ENCODE results near the gene CACNA1C. TPM values are rescaled to one million over a fixed set of nuclear protein-coding genes. Genes with fewer than 3 reads are reported as not detected.

CACNA1C gene
- total RNA-seq, 4 donors from 2014 or later, result 1.5 to 13.5 (median 2.1) TPM

DNA sequence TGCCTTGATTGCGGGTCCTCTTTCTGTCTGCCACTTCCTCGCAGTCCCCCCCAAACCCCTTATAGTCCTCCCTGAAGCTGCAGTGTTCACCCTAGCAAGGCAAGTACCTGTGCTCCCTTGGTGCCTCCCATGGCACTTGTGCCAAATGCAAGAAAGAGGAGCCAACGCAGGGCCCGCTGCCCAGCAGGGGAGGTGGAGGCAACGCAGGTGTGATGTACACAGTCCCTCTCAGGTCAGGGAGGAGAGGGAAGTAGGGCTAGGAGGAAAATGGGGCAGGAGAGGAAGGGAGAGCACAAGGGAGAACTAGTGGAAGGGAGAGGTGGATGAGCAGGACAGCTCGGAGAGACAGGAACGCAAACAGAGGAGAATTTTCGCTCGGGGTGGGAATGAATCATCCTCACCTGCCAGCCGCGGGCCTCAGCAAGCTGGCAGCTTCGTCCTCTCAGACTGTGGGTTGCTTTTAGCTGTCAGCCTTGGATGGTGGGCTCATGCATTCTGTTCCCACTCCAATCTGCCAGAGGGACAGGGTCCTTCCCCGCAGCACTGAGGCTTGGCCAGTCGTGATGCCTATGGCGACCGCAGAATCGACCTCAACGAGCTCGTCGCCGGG is 357.0 kb downstream of the CACNA1C start:
- WGBS, 2 donors, result 74% methylated on average over 17 of the region's 21 CpGs
- Histone ChIP-seq H3K27me3 (no peaks in the 10 kb centered on the region), H3K4me3 (no peak overlapping the region), H3K9me3 (no peaks in the 10 kb centered on the region), H3K27ac (no peak overlapping the region), H3K36me3 (no peaks in the 10 kb centered on the region), H3K4me1 (no peaks in the 10 kb centered on the region)
- intact Hi-C loops (cut with DNase I), result no loop called here
- TF ChIP-seq, protein P1, sequence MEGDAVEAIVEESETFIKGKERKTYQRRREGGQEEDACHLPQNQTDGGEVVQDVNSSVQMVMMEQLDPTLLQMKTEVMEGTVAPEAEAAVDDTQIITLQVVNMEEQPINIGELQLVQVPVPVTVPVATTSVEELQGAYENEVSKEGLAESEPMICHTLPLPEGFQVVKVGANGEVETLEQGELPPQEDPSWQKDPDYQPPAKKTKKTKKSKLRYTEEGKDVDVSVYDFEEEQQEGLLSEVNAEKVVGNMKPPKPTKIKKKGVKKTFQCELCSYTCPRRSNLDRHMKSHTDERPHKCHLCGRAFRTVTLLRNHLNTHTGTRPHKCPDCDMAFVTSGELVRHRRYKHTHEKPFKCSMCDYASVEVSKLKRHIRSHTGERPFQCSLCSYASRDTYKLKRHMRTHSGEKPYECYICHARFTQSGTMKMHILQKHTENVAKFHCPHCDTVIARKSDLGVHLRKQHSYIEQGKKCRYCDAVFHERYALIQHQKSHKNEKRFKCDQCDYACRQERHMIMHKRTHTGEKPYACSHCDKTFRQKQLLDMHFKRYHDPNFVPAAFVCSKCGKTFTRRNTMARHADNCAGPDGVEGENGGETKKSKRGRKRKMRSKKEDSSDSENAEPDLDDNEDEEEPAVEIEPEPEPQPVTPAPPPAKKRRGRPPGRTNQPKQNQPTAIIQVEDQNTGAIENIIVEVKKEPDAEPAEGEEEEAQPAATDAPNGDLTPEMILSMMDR (IDR thresholded peaks at IDR 0.05), result no peak
- no peak for TF ChIP-seq POLR2A (IDR thresholded peaks at IDR 0.05)
- no peak for DNase-seq

DNA sequence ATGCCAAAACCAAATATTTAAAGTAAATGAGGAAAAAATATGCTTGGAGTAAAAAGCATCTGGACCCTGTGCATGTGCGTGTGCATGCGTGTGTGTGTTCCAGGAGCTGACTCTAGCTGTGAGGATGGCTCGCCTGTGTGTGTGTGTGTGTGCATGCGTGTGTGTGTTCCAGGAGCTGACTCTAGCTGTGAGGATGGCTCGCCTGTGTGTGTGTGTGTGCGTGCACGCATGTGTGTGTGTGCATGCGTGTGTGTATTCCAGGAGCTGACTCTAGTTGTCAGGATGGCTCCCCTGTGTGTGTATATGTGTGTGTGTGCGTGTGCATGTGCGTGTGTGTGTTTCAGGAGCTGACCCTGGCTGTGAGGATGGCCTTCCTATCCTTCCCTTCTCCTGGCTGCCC is 357.7 kb downstream of the CACNA1C start:
- Histone ChIP-seq H3K36me3 (no peaks in the 10 kb centered on the region), H3K9me3 (no peaks in the 10 kb centered on the region), H3K4me3 (no peak overlapping the region), H3K27me3 (no peaks in the 10 kb centered on the region), H3K27ac (no peak overlapping the region), H3K4me1 (no peaks in the 10 kb centered on the region)
- intact Hi-C loops (cut with DNase I), result no loop called here
- WGBS, 2 donors, result 67 to 69% methylated on average over 7 to 8 of the region's 10 CpGs
- no peak for DNase-seq
- TF ChIP-seq, protein P1 (IDR thresholded peaks at IDR 0.05), result no peak
- no peak for TF ChIP-seq POLR2A (IDR thresholded peaks at IDR 0.05)

DNA sequence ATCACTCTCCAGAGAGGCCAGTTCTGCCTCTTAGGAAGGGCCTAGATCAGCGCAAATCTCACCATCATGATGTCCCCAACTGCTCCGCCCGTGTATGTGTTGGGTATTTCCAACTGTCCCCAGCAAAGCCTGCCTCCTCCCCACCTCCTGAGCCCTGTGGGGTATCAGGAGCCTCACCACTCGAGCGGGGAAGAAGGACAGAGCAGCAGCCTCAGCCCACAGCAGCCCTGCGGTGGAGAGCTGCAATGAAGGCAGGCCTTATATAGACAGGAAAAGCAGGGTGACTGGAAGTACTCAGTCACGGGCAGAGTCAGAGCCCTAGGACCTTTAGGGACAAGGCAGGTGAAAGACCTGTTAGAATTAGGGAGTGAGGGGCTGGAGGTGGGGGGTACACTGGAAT is 358.2 kb downstream of the CACNA1C start:
- H3K36me3 ChIP-seq, result no peaks in the 10 kb centered on the region
- no peak overlapping the region for H3K4me3 ChIP-seq
- no peak for DNase-seq
- no peaks in the 10 kb centered on the region for H3K9me3 ChIP-seq
- no peak overlapping the region for H3K27ac ChIP-seq
- intact Hi-C loops (cut with DNase I), result no loop called here
- H3K4me1 ChIP-seq, result no peaks in the 10 kb centered on the region
- WGBS, 2 donors, result 65 to 77% methylated on average over 2 to 4 of the region's 7 CpGs
- no peak for TF ChIP-seq POLR2A (IDR thresholded peaks at IDR 0.05)
- TF ChIP-seq, protein P1 (IDR thresholded peaks at IDR 0.05), result no peak
- H3K27me3 ChIP-seq, result no peaks in the 10 kb centered on the region

DNA sequence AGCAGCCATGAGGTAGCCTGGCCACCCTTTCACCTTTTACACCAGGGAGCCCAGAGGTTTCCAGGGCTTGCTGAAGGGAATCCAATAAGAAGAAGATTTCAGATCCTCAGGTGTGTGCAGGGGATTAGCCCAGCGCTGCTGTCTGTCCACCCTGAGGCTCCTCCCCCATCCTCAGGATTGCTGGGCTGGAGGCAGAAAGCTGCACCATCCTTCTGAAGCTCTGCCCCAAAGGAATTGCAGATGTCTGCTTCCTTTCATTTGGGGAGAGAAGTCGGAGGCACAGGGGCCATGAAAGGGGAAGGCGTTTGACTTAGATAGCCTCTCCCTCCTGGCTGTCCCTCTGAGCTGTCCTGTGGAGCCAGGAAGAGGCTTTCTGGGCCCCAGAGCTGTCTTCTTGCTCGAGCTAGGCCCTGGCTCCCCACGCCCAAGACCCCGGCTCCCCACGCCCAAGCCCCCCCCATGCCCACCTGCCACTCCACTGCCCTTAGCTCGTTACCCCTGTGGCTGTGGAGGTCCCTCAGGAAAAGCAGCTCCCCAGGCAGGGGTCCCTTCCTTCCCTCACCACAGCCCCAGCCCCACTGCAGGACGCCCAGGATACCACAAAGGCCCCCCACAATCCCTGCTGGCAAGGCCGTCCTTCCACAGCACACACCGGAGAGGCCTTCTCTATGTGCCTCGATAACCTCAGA is 359.0 kb downstream of the CACNA1C start:
- no peak overlapping the region for H3K4me3 ChIP-seq
- no peak for DNase-seq
- H3K27me3 ChIP-seq, result no peaks in the 10 kb centered on the region
- WGBS, 2 donors, result 79 to 80% methylated on average over 2 to 7 of the region's 12 CpGs
- no peak for TF ChIP-seq POLR2A (IDR thresholded peaks at IDR 0.05)
- TF ChIP-seq, protein P1 (IDR thresholded peaks at IDR 0.05), result no peak
- intact Hi-C loops (cut with DNase I), result no loop called here
- no peaks in the 10 kb centered on the region for H3K36me3 ChIP-seq
- no peaks in the 10 kb centered on the region for H3K9me3 ChIP-seq
- H3K27ac ChIP-seq, result no peak overlapping the region
- no peaks in the 10 kb centered on the region for H3K4me1 ChIP-seq

DNA sequence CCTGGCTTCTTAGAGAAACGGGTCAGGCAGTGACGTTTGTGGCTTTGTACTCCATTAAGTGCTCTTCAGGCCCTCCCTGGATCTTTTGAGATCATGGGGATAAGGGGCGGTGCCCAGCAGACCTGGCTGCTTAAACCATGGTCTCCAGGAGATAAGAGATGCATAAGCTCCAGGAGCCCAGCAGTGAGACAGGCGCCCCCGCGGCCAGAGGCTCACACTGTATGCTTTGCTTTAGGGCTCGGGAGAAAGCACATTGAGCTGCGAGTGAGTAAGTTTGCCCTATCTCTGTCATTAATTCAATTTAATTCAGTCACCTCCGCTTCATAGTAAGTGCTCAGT is 359.5 kb downstream of the CACNA1C start:
- no peak for DNase-seq
- H3K36me3 ChIP-seq, result no peaks in the 10 kb centered on the region
- H3K27me3 ChIP-seq, result no peaks in the 10 kb centered on the region
- H3K4me1 ChIP-seq, result no peaks in the 10 kb centered on the region
- WGBS, 2 donors, result 73 to 90% methylated on average over 6 to 7 of the region's 9 CpGs
- H3K27ac ChIP-seq, result no peak overlapping the region
- TF ChIP-seq, protein P1 (IDR thresholded peaks at IDR 0.05), result no peak
- no peak for TF ChIP-seq POLR2A (IDR thresholded peaks at IDR 0.05)
- H3K4me3 ChIP-seq, result no peak overlapping the region
- no peaks in the 10 kb centered on the region for H3K9me3 ChIP-seq
- intact Hi-C loops (cut with DNase I), result no loop called here

Data from esophagus squamous epithelium (tissue), 5 donors.